SK-N-SH (cell line): ENCODE results near the gene OSGIN1. TPM values are rescaled to one million over a fixed set of nuclear protein-coding genes. Genes with fewer than 3 reads are reported as not detected.

ENCODE experiments used
- CTCF ChIA-PET: fragments of 300-600, 350-600 bp; formaldehyde crosslinking; extraction: SDS; loops from one replicate; lab custom pipeline; 2021; lab: Yijun Ruan, JAX
- POLR2A ChIA-PET: fragments of 350-600 bp; sonication (Branson Sonifier 250); formaldehyde crosslinking; extraction: SDS; loops from one replicate; lab custom pipeline; 2020; ENCODE audit warnings: antibody characterized with exemption, inconsistent platforms; lab: Yijun Ruan, JAX
- DNase-seq: peaks from one replicate; pipeline ENCODE4 v3.0.0; 2012
- H2AFZ ChIP-seq: fragments of 200-600 bp; sonication (generic); 2 replicates; pipeline ENCODE4 v1.8.1; 2016; ENCODE audit warnings: antibody characterized with exemption, mild to moderate bottlenecking, low read depth
- H3F3A ChIP-seq: fragments of 200-600 bp; sonication (generic); replicated peaks from 2 replicates; pipeline ENCODE3; 2016; ENCODE audit warnings: antibody characterized with exemption, mild to moderate bottlenecking; ENCODE audit not compliant: insufficient read depth
- H3K27ac ChIP-seq, 2 experiments: fragments of 200-500 bp in 1 of 2; fragments of 200-600 bp in 1 of 2; sonication (Bioruptor generic) in 1 of 2; sonication (generic), shearing (Covaris generic) in 1 of 2; 2 replicates each; pipeline versions ENCODE4 v1.5.1 to v1.6.1; 2014 to 2016; ENCODE audit warnings: low read depth in 2 of 2, inconsistent platforms in 1 of 2, low read length in 1 of 2, mild to moderate bottlenecking in 1 of 2, mixed read lengths in 1 of 2
- H3K27me3 ChIP-seq: fragments of 200-600 bp; sonication (generic), shearing (Covaris generic); 2 replicates; pipeline ENCODE4 v1.6.1; 2016; ENCODE audit warnings: mixed run types; ENCODE audit not compliant: insufficient read depth
- H3K36me3 ChIP-seq, 2 experiments: fragments of 200-500 bp in 1 of 2; fragments of 200-600 bp in 1 of 2; sonication (Bioruptor generic) in 1 of 2; sonication (generic) in 1 of 2; replicated peaks in 1 of 2; 2 replicates each; pipeline versions ENCODE3 to v1.5.1; 2014 to 2016; ENCODE audit warnings: low read length in 1 of 2, mild to moderate bottlenecking in 1 of 2; ENCODE audit not compliant: insufficient read depth in 2 of 2, control insufficient read depth in 1 of 2
- H3K4me1 ChIP-seq, 2 experiments: fragments of 200-500 bp in 1 of 2; fragments of 200-600 bp in 1 of 2; sonication (Bioruptor generic) in 1 of 2; sonication (generic), shearing (Covaris generic) in 1 of 2; 2 replicates each; pipeline versions ENCODE4 v1.5.1 to v1.6.1; 2014 to 2016; ENCODE audit warnings: low read depth in 1 of 2, low read length in 1 of 2, mixed run types in 1 of 2; ENCODE audit not compliant: insufficient read depth in 2 of 2, control insufficient read depth in 1 of 2
- H3K4me2 ChIP-seq: fragments of 200-600 bp; sonication (generic), shearing (Covaris generic); 2 replicates; pipeline ENCODE4 v1.6.1; 2017; ENCODE audit warnings: mixed run types
- H3K4me3 ChIP-seq, 2 experiments: fragments of 200-500 bp in 1 of 2; fragments of 200-600 bp in 1 of 2; sonication (Bioruptor generic) in 1 of 2; sonication (generic), shearing (Covaris generic) in 1 of 2; 2 replicates each; pipeline versions ENCODE4 v1.5.1 to v1.8.1; 2014 to 2016; ENCODE audit warnings: low read depth in 2 of 2, inconsistent platforms in 1 of 2, low read length in 1 of 2, mild to moderate bottlenecking in 1 of 2, mixed read lengths in 1 of 2, moderate library complexity in 1 of 2
- H3K79me2 ChIP-seq: fragments of 200-600 bp; sonication (generic); 2 replicates; pipeline ENCODE4 v1.8.1; 2017; ENCODE audit warnings: mild to moderate bottlenecking; ENCODE audit not compliant: insufficient read depth
- H3K9ac ChIP-seq: fragments of 200-600 bp; sonication (generic); 2 replicates; pipeline ENCODE4 v1.6.1; 2017; ENCODE audit warnings: mixed run types
- H3K9me2 ChIP-seq: fragments of 200-600 bp; sonication (generic); 2 replicates; pipeline ENCODE4 v1.6.1; 2017; ENCODE audit warnings: mixed run types
- H3K9me3 ChIP-seq: fragments of 200-600 bp; sonication (generic); 2 replicates; pipeline ENCODE4 v1.6.1; 2017; ENCODE audit warnings: mixed run types, mild to moderate bottlenecking, moderate library complexity
- H4K20me1 ChIP-seq: fragments of 200-600 bp; sonication (generic); 2 replicates; pipeline ENCODE4 v1.6.1; 2017; ENCODE audit warnings: mild to moderate bottlenecking, mixed run types; ENCODE audit not compliant: insufficient read depth
- CHD2 ChIP-seq: fragments of 150-350 bp; IDR thresholded peaks from 2 replicates; pipeline ENCODE4 v1.6.1; 2018; ENCODE audit warnings: low read length; ENCODE audit not compliant: partially characterized antibody
- CTCF ChIP-seq: fragments of 200-600 bp; sonication (generic); IDR thresholded peaks from 2 replicates; pipeline ENCODE4 v1.6.1; 2017; ENCODE audit warnings: antibody characterized with exemption, mild to moderate bottlenecking, moderate library complexity
- ELF1 ChIP-seq: IDR thresholded peaks from 2 replicates; pipeline ENCODE4 v1.4.0; 2012
- GATA2 ChIP-seq: sonication (generic); formaldehyde crosslinking; IDR thresholded peaks from 2 replicates; pipeline ENCODE4 v1.5.0; 2020; ENCODE audit warnings: mild to moderate bottlenecking, missing genetic modification reagents
- IRF3 ChIP-seq: fragments of 150-350 bp; IDR thresholded peaks from 2 replicates; pipeline ENCODE4 v1.6.1; 2016; ENCODE audit warnings: mild to moderate bottlenecking, low read depth, low read length
- MXI1 ChIP-seq: IDR thresholded peaks from 2 replicates; pipeline ENCODE4 v1.6.1; 2012; ENCODE audit warnings: mild to moderate bottlenecking, low read depth, low read length, improper control_type of control experiment
- NFIC ChIP-seq: IDR thresholded peaks from 2 replicates; pipeline ENCODE4 v1.4.0; 2012; ENCODE audit warnings: borderline replicate concordance
- PBX3 ChIP-seq: IDR thresholded peaks from 2 replicates; pipeline ENCODE4; 2012
- RCOR1 ChIP-seq: fragments of 150-350 bp; IDR thresholded peaks from 2 replicates; pipeline ENCODE4 v1.6.1; 2017; ENCODE audit warnings: antibody characterized with exemption, low read length
- RFX5 ChIP-seq: IDR thresholded peaks from 2 replicates; pipeline ENCODE4 v1.6.1; 2012; ENCODE audit warnings: mild to moderate bottlenecking, improper control_type of control experiment, low read length
- RXRA ChIP-seq: IDR thresholded peaks from 2 replicates; pipeline ENCODE4 v1.4.0; 2012; ENCODE audit warnings: low read depth, mild to moderate bottlenecking, borderline replicate concordance
- TCF12 ChIP-seq: IDR thresholded peaks from 2 replicates; pipeline ENCODE4 v1.4.0; 2012
- USF2 ChIP-seq: fragments of 150-350 bp; IDR thresholded peaks from 2 replicates; pipeline ENCODE4 v1.6.1; 2017; ENCODE audit warnings: antibody characterized with exemption, low read length, low read depth, borderline replicate concordance
- WGBS: methylation state at CpG from one replicate; pipeline ENCODE4 v1.1.6; 2017; ENCODE audit warnings: low lambda C conversion rate; 5-methylcytosine and 5-hydroxymethylcytosine counted together
- polyA plus RNA-seq, 3 experiments: library from polyadenylated mRNA; depleted of rRNA; stranded (reverse); fragments of >200 nt; gene quantifications; 2 replicates each; pipeline ENCODE4 v1.2.3, GENCODE V29; 2012
- TF ChIP-seq, protein P1 (sequence below): IDR thresholded peaks from 2 replicates; pipeline ENCODE4 v1.4.0; 2012; ENCODE audit warnings: low read depth, borderline replicate concordance

OSGIN1 gene
- polyA plus RNA-seq, 1 of the 3 experiments (the other 2 are of a cell fraction): 4.8 TPM

GRCh38 chr16:83946154-83946780 lies 6.8 kb upstream of the OSGIN1 start:
- ChIA-PET CTCF (interaction anchor here (1.1 to 3.7 kb wide), 6 partner anchors 9 to 187 kb away, joined by 3 to 23 read pairs (median 8); no protein-coding TSS in a partner anchor), POLR2A (no interaction called here)
- Histone ChIP-seq H3F3A (no peaks in the 10 kb centered on the region), H2AFZ (no peak overlapping the region), H3K9ac (no peak overlapping the region), H3K4me1 (peaks cover 0 to 5% of the 10 kb centered on the region in 2 experiments; a peak in 1 of 4 replicates), H3K79me2 (no peaks in the 10 kb centered on the region), H3K4me2 (no peak overlapping the region), H3K36me3 (no peaks in the 10 kb centered on the region), H3K27me3 (no peaks in the 10 kb centered on the region), H3K9me3 (no peaks in the 10 kb centered on the region), H4K20me1 (no peaks in the 10 kb centered on the region), H3K4me3 (no peak overlapping the region)
- no peak for DNase-seq
- 69% methylated on average over 8 of the region's 24 CpGs for WGBS
- TF ChIP-seq MXI1 (no peak), CTCF (no peak), ELF1 (no peak), RFX5 (no peak), GATA2 (no peak), CHD2 (no peak), IRF3 (no peak), TCF12 (no peak)
- TF ChIP-seq, all 33 proteins: peak for 0
- no peak overlapping the region for H3K27ac ChIP-seq
- H3K9me2 ChIP-seq: no peaks in the 10 kb centered on the region

DNA sequence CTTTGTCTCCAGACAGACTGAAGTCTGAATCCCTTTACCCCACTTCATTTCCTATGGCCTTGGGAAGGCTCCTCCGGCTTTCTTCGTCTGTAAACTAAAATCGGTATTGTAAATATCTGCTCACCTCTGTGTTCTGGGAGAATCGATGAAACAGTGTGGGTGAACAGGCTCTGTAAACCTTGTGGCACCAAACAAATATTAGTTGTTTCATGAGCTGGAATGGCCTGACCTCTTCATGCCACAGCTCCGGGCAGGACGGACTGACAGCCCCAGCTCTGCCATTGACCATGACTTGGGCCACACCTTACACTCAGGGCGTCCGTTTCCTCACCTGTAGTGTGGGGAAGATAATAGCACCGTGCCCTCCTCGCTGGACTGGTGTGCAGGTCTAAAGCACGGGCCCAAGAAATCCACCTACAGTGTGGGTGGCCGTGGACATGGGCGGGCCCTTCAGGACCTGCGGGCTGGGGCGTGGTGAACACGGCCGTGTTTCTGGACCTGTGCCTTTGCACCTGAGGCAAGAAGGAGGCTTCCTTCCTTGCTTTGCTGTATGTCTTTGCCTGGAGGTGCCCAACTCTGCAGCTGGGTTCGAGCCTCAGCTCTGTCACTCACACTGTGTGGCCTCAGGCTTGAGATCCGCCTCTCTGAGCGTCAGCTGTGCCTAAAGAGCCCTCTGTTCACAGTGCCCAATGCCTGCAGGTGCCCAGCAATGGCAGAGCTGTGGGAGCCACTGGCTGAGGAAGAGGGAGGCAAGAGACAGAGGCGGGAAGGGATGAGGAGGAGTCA lies 6.1 kb upstream of the OSGIN1 start:
- no peaks in the 10 kb centered on the region for H3K79me2 ChIP-seq
- CTCF ChIA-PET: interaction anchor here (1.1 to 3.7 kb wide), 7 partner anchors 9 to 186 kb away, joined by 3 to 23 read pairs (median 4); no protein-coding TSS in a partner anchor
- H3F3A ChIP-seq: no peaks in the 10 kb centered on the region
- no peak for TF ChIP-seq USF2
- TF ChIP-seq, protein P1, sequence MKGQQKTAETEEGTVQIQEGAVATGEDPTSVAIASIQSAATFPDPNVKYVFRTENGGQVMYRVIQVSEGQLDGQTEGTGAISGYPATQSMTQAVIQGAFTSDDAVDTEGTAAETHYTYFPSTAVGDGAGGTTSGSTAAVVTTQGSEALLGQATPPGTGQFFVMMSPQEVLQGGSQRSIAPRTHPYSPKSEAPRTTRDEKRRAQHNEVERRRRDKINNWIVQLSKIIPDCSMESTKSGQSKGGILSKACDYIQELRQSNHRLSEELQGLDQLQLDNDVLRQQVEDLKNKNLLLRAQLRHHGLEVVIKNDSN: no peak
- no peak for TF ChIP-seq NFIC
- no peak for TF ChIP-seq IRF3
- no peak for TF ChIP-seq PBX3
- TF ChIP-seq TCF12: no peak
- TF ChIP-seq RXRA: no peak
- no peak for TF ChIP-seq RCOR1
- H3K4me2 ChIP-seq: no peak overlapping the region
- H4K20me1 ChIP-seq: no peaks in the 10 kb centered on the region
- no peak overlapping the region for H3K27ac ChIP-seq
- no peak overlapping the region for H2AFZ ChIP-seq
- H3K9ac ChIP-seq: no peak overlapping the region
- no peak overlapping the region for H3K4me3 ChIP-seq
- POLR2A ChIA-PET: no interaction called here
- no peak for DNase-seq
- no peaks in the 10 kb centered on the region for H3K9me3 ChIP-seq
- no peaks in the 10 kb centered on the region for H3K36me3 ChIP-seq
- H3K4me1 ChIP-seq: peaks cover 0 to 5% of the 10 kb centered on the region in 2 experiments; a peak in 1 of 4 replicates
- H3K9me2 ChIP-seq: no peaks in the 10 kb centered on the region
- 76% methylated on average over 18 of the region's 21 CpGs for WGBS
- H3K27me3 ChIP-seq: no peaks in the 10 kb centered on the region
